Measurements from ENCODE around the gene CDKN1B. TPM values are rescaled to one million over a fixed set of nuclear protein-coding genes. Genes with fewer than 3 reads are reported as not detected.

Gene CDKN1B
- total RNA-seq, 4 donors from 2014 or later: 37.8 to 71.9 (median 46.9) TPM

GRCh38 chr12:12718853-12719252 is 1.7 kb downstream of the CDKN1B start:
- Histone ChIP-seq H3K9me3 (no peaks in the 10 kb centered on the region), H3K27ac (peak overlapping the region; percentile 100), H3K4me1 (peaks cover 77% of the 10 kb centered on the region), H3K4me3 (peak overlapping the region; percentile 64), H3K27me3 (no peaks in the 10 kb centered on the region), H3K36me3 (peaks cover 5% of the 10 kb centered on the region)
- DNase-seq (ENCODE audit: low spot score in 2 of 2): no peak
- WGBS: 0% methylated on average over 14 of the region's 14 CpGs
- TF ChIP-seq POLR2AphosphoS5 (IDR thresholded peaks at IDR 0.05) (no peak), EP300 (IDR thresholded peaks at IDR 0.05) (no peak)

GRCh38 chr12:12719496-12719895 is 2.3 kb downstream of the CDKN1B start:
- no peak for DNase-seq (ENCODE audit: low spot score in 2 of 2)
- WGBS: 8% methylated on average over 3 of the region's 3 CpGs

GRCh38 chr12:12720052-12720451 is 2.9 kb downstream of the CDKN1B start:
- WGBS: 41% methylated on average over 4 of the region's 4 CpGs
- H3K27ac ChIP-seq: peak overlapping the region; percentile 100
- H3K4me3 ChIP-seq: peak overlapping the region; percentile 64
- H3K36me3 ChIP-seq: peaks cover 5% of the 10 kb centered on the region
- no peaks in the 10 kb centered on the region for H3K27me3 ChIP-seq
- DNase-seq (ENCODE audit: low spot score in 2 of 2): no peak
- no peaks in the 10 kb centered on the region for H3K9me3 ChIP-seq
- peaks cover 71% of the 10 kb centered on the region for H3K4me1 ChIP-seq
- TF ChIP-seq EP300 (IDR thresholded peaks at IDR 0.05) (no peak), POLR2A (IDR thresholded peaks at IDR 0.05) (no peak), POLR2AphosphoS5 (IDR thresholded peaks at IDR 0.05) (no peak), CTCF (IDR thresholded peaks at IDR 0.05) (no peak)

More at GRCh38 chr12:12719496-12719895, 2.3 kb downstream of the CDKN1B start:
- TF ChIP-seq EP300 (IDR thresholded peaks at IDR 0.05): no peak
- no peak for TF ChIP-seq POLR2A (IDR thresholded peaks at IDR 0.05)
- no peak for TF ChIP-seq CTCF (IDR thresholded peaks at IDR 0.05)
- TF ChIP-seq POLR2AphosphoS5 (IDR thresholded peaks at IDR 0.05): no peak
- peaks cover 5% of the 10 kb centered on the region for H3K36me3 ChIP-seq
- peak overlapping the region; percentile 64 for H3K4me3 ChIP-seq
- H3K27ac ChIP-seq: peak overlapping the region; percentile 100
- H3K9me3 ChIP-seq: no peaks in the 10 kb centered on the region
- H3K4me1 ChIP-seq: peaks cover 74% of the 10 kb centered on the region
- H3K27me3 ChIP-seq: no peaks in the 10 kb centered on the region

GRCh38 chr12:12720672-12721161 is 3.5 kb downstream of the CDKN1B start:
- DNase-seq (ENCODE audit: low spot score in 2 of 2): no peak
- no peaks in the 10 kb centered on the region for H3K27me3 ChIP-seq
- no peak for TF ChIP-seq EP300 (IDR thresholded peaks at IDR 0.05)
- TF ChIP-seq CTCF (IDR thresholded peaks at IDR 0.05): no peak
- no peak for TF ChIP-seq POLR2A (IDR thresholded peaks at IDR 0.05)
- TF ChIP-seq POLR2AphosphoS5 (IDR thresholded peaks at IDR 0.05): peak in 1 of 3 donors; percentile 26
- H3K4me1 ChIP-seq: peaks cover 64% of the 10 kb centered on the region
- no peaks in the 10 kb centered on the region for H3K9me3 ChIP-seq
- H3K27ac ChIP-seq: peak overlapping the region; percentile 98
- peak overlapping the region; percentile 64 for H3K4me3 ChIP-seq
- WGBS: 29% methylated on average over 4 of the region's 4 CpGs
- peaks cover 5% of the 10 kb centered on the region for H3K36me3 ChIP-seq

- no peaks in the 10 kb centered on the region for H3K9me3 ChIP-seq
- H3K27me3 ChIP-seq: no peaks in the 10 kb centered on the region
- H3K27ac ChIP-seq: peak overlapping the region; percentile 98
- peak overlapping the region; percentile 64 for H3K4me3 ChIP-seq
- WGBS: 24% methylated on average over 3 of the region's 3 CpGs
- TF ChIP-seq CTCF (IDR thresholded peaks at IDR 0.05): no peak
- TF ChIP-seq POLR2A (IDR thresholded peaks at IDR 0.05): no peak
- no peak for TF ChIP-seq POLR2AphosphoS5 (IDR thresholded peaks at IDR 0.05)
- no peak for TF ChIP-seq EP300 (IDR thresholded peaks at IDR 0.05)
- H3K4me1 ChIP-seq: peaks cover 60% of the 10 kb centered on the region
- DNase-seq (ENCODE audit: low spot score in 2 of 2): no peak
- peaks cover 5% of the 10 kb centered on the region for H3K36me3 ChIP-seq
Observed at GRCh38 chr12:12721176-12721751, 4.1 kb downstream of the CDKN1B start.

Data from suprapubic skin (tissue), 4 donors.